ENCODE results near the gene ERGIC3. TPM values are rescaled to one million over a fixed set of nuclear protein-coding genes. Genes with fewer than 3 reads are reported as not detected.

ERGIC3 gene
- total and polyA plus RNA-seq, 2 of the 4 experiments (the other 2 are of a cell fraction): 434 to 438 TPM

GRCh38 chr20:35583636-35584560 is 42.0 kb downstream of the ERGIC3 start:
- no peak for TF ChIP-seq USF2 (IDR thresholded peaks at IDR 0.05; ENCODE audit: low read depth, low read length)
- no peak for TF ChIP-seq RCOR1 (IDR thresholded peaks at IDR 0.05; ENCODE audit: insufficient replicate concordance, low read length)
- no peak for TF ChIP-seq POLR2A (IDR thresholded peaks at IDR 0.05; ENCODE audit: low read depth, low read length)
- TF ChIP-seq SMC3 (IDR thresholded peaks at IDR 0.05; ENCODE audit: low read depth, low read length): no peak
- TF ChIP-seq BHLHE40 (IDR thresholded peaks at IDR 0.05; ENCODE audit: low read depth, low read length): no peak
- no peak for TF ChIP-seq MAZ (IDR thresholded peaks at IDR 0.05; ENCODE audit: borderline replicate concordance, low read depth, low read length)
- TF ChIP-seq CHD1 (IDR thresholded peaks at IDR 0.05; ENCODE audit: low read depth, low read length): no peak
- no peak for TF ChIP-seq MAFK (IDR thresholded peaks at IDR 0.05; ENCODE audit: low read depth, low read length)
- Histone ChIP-seq H4K5ac (ENCODE audit: low read depth, low read length) (no peak overlapping the region), H3K9me1 (ENCODE audit: insufficient read depth, low read length) (no peaks in the 10 kb centered on the region), H2BK5ac (ENCODE audit: low read depth, low read length, poor library complexity, severe bottlenecking) (no peak overlapping the region), H3K9me3 (ENCODE audit: control insufficient read depth, insufficient read depth, low read length) (no peaks in the 10 kb centered on the region), H2AK9ac (replicated peaks; ENCODE audit: low read depth, low read length, poor library complexity) (no peak overlapping the region), H3K4me3 (ENCODE audit: insufficient read depth, low read depth, low read length) (no peak overlapping the region), H3K27ac (ENCODE audit: insufficient read depth, low read length) (no peak overlapping the region), H4K20me1 (ENCODE audit: insufficient read depth, low read length) (no peaks in the 10 kb centered on the region), H3K36me3 (ENCODE audit: control insufficient read depth, insufficient read depth, low read length) (no peaks in the 10 kb centered on the region; the same call in 1 of the 2 replicates), H3K79me1 (ENCODE audit: low read depth in 1 of 2, low read length in 2 of 2) (no peaks in the 10 kb centered on the region), H2AFZ (replicated peaks; ENCODE audit: low read length, poor library complexity) (no peak overlapping the region), H2BK15ac (ENCODE audit: low read depth, low read length) (no peak overlapping the region), H3K9ac (ENCODE audit: low read depth, low read length) (no peak overlapping the region), H3K27me3 (ENCODE audit: control insufficient read depth, insufficient read depth, low read length) (peaks cover under 1% of the 10 kb centered on the region; the same call in 1 of the 2 replicates), H3K18ac (ENCODE audit: low read depth, low read length) (no peak overlapping the region), H2BK120ac (ENCODE audit: low read depth, low read length) (no peak overlapping the region), H3K4me1 (ENCODE audit: control insufficient read depth, insufficient read depth, low read length) (no peaks in the 10 kb centered on the region), H2BK20ac (ENCODE audit: low read depth, low read length) (no peak overlapping the region), H3K4ac (ENCODE audit: low read depth, low read length) (no peak overlapping the region), H2AK5ac (ENCODE audit: low read depth, low read length) (no peak overlapping the region), H3K56ac (ENCODE audit: extremely low read depth, insufficient read depth, low read length) (no peak overlapping the region), H4K91ac (ENCODE audit: insufficient read depth, low read depth, low read length) (no peak overlapping the region), H3K23ac (ENCODE audit: low read depth, low read length) (no peak overlapping the region), H3K14ac (replicated peaks; ENCODE audit: low read depth, low read length) (no peak overlapping the region), H4K8ac (ENCODE audit: low read depth in 2 of 2, low read length in 2 of 2) (no peak overlapping the region), H3K4me2 (ENCODE audit: low read depth, low read length) (no peak overlapping the region)
- intact Hi-C loops (cut with micrococcal nuclease): no loop called here
- BruUV-seq (replicated peaks): no TSS peak
- POLR2A ChIA-PET (ENCODE audit: unreplicated experiment): no interaction called here
- ATAC-seq (ENCODE audit: low read depth): no peak
- CTCF ChIA-PET: no interaction called here
- DNase-seq: no peak
- 97% methylated on average over 6 of the region's 18 CpGs; no CpG with 5 or more reads in 1 of the 2 experiments for WGBS, 2 experiments (ENCODE audit: extremely low coverage in 2 of 2, insufficient read length in 1 of 2)
- dilution Hi-C loops (cut with HindIII; ENCODE audit: low sequenced_read_pairs, unreplicated experiment): no loop called here
- in situ Hi-C loops (cut with MboI; ENCODE audit: low sequenced_read_pairs): no loop called here

Measured in IMR-90 (cell line).